Mesenchymal stem cell (in vitro differentiated cells and primary cell): ENCODE data around the gene PRKG1.

Source experiments
- DNase-seq: peaks from one replicate; pipeline ENCODE4 v3.0.0-alpha.2; 2013
- H2AFZ ChIP-seq: one replicate; pipeline ENCODE4 v1.6.1; 2013; ENCODE audit warnings: low read depth, mild to moderate bottlenecking, control low read depth, inconsistent platforms, low read length, moderate library complexity
- H2AK5ac ChIP-seq: 2 replicates; pipeline ENCODE4 v1.6.1; 2013; ENCODE audit warnings: low read length, moderate library complexity, mild to moderate bottlenecking, inconsistent platforms; ENCODE audit not compliant: severe bottlenecking
- H2BK120ac ChIP-seq: one replicate; pipeline ENCODE4 v1.6.1; 2013; ENCODE audit warnings: low read depth, mild to moderate bottlenecking, inconsistent platforms, low read length, moderate library complexity
- H2BK12ac ChIP-seq, 2 experiments: one replicate each; pipeline ENCODE4 v1.6.1; 2013; ENCODE audit warnings: inconsistent platforms in 2 of 2, low read length in 2 of 2, mild to moderate bottlenecking in 2 of 2, moderate library complexity in 2 of 2, control low read depth in 1 of 2
- H2BK15ac ChIP-seq: one replicate; pipeline ENCODE4 v1.6.1; 2013; ENCODE audit warnings: mild to moderate bottlenecking, low read depth, inconsistent platforms; ENCODE audit not compliant: poor library complexity, severe bottlenecking
- H2BK5ac ChIP-seq: 2 replicates; pipeline ENCODE4 v1.6.1; 2013; ENCODE audit warnings: low read depth, mild to moderate bottlenecking, low read length, control low read depth, inconsistent platforms; ENCODE audit not compliant: poor library complexity, severe bottlenecking
- H3K14ac ChIP-seq, 2 experiments: one replicate each; pipeline ENCODE4 v1.6.1; 2013; ENCODE audit warnings: inconsistent platforms in 2 of 2, low read length in 2 of 2, control low read depth in 1 of 2, mild to moderate bottlenecking in 1 of 2, moderate library complexity in 1 of 2
- H3K18ac ChIP-seq, 2 experiments: one replicate each; pipeline ENCODE4 v1.6.1; 2013; ENCODE audit warnings: inconsistent platforms in 2 of 2, low read length in 2 of 2, control low read depth in 1 of 2, low read depth in 1 of 2, mild to moderate bottlenecking in 1 of 2
- H3K23ac ChIP-seq, 2 experiments: one replicate each; pipeline ENCODE4 v1.6.1; 2013; ENCODE audit warnings: inconsistent platforms in 2 of 2, low read length in 2 of 2, mild to moderate bottlenecking in 2 of 2, moderate library complexity in 2 of 2, control low read depth in 1 of 2
- H3K27ac ChIP-seq: 2 replicates; pipeline ENCODE4 v1.5.1; 2013; ENCODE audit warnings: mild to moderate bottlenecking, moderate library complexity, low read length, control low read depth, inconsistent platforms; ENCODE audit not compliant: poor library complexity, severe bottlenecking
- H3K27me3 ChIP-seq, 2 experiments: 2 replicates each; pipeline versions ENCODE4 v1.6.1 to v1.7.0; 2013; ENCODE audit warnings: low read length in 2 of 2, mild to moderate bottlenecking in 2 of 2, moderate library complexity in 2 of 2, control low read depth in 1 of 2, inconsistent platforms in 1 of 2; ENCODE audit not compliant: control insufficient read depth in 1 of 2, insufficient read depth in 1 of 2
- H3K36me3 ChIP-seq, 2 experiments: 2 replicates each; pipeline versions ENCODE4 v1.6.1 to v1.7.0; 2013; ENCODE audit warnings: low read length in 2 of 2, control low read depth in 1 of 2, inconsistent platforms in 1 of 2, low read depth in 1 of 2, mild to moderate bottlenecking in 1 of 2; ENCODE audit not compliant: insufficient read depth in 2 of 2, control insufficient read depth in 1 of 2
- H3K4ac ChIP-seq, 2 experiments: one replicate each; pipeline ENCODE4 v1.6.1; 2013; ENCODE audit warnings: inconsistent platforms in 2 of 2, low read length in 2 of 2, mild to moderate bottlenecking in 2 of 2, moderate library complexity in 2 of 2, control low read depth in 1 of 2, low read depth in 1 of 2
- H3K4me1 ChIP-seq: 2 replicates; pipeline ENCODE4 v1.6.1; 2013; ENCODE audit warnings: low read depth, low read length, control low read depth; ENCODE audit not compliant: control insufficient read depth, insufficient read depth
- H3K4me2 ChIP-seq: 2 replicates; pipeline ENCODE4 v1.6.1; 2013; ENCODE audit warnings: low read length, mild to moderate bottlenecking, inconsistent platforms; ENCODE audit not compliant: poor library complexity, severe bottlenecking
- H3K4me3 ChIP-seq, 2 experiments: 2 replicates each; pipeline versions ENCODE4 v1.5.1 to v1.7.0; 2013; ENCODE audit warnings: low read length in 2 of 2, mild to moderate bottlenecking in 2 of 2, control low read depth in 1 of 2, low read depth in 1 of 2; ENCODE audit not compliant: insufficient read depth in 1 of 2
- H3K79me1 ChIP-seq: replicated peaks from 2 replicates; pipeline ENCODE4 v1.6.1; 2013; ENCODE audit warnings: mild to moderate bottlenecking, control low read depth, low read length, inconsistent platforms; ENCODE audit not compliant: poor library complexity, severe bottlenecking
- H3K9ac ChIP-seq: 2 replicates; pipeline ENCODE4 v1.7.0; 2013; ENCODE audit warnings: mild to moderate bottlenecking, low read length, moderate library complexity
- H3K9me3 ChIP-seq: 2 replicates; pipeline ENCODE4 v1.7.0; 2013; ENCODE audit warnings: mild to moderate bottlenecking, low read length; ENCODE audit not compliant: control insufficient read depth
- H4K8ac ChIP-seq: one replicate; pipeline ENCODE4 v1.6.1; 2013; ENCODE audit warnings: inconsistent platforms, mild to moderate bottlenecking, low read length, moderate library complexity
- H4K91ac ChIP-seq: one replicate; pipeline ENCODE4 v1.6.1; 2013; ENCODE audit warnings: mild to moderate bottlenecking, low read length, inconsistent platforms
- WGBS: methylation state at CpG from one replicate; pipeline ENCODE4 v1.1.7; 2013; ENCODE audit warnings: mixed read lengths; 5-methylcytosine and 5-hydroxymethylcytosine counted together

PRKG1 gene

GRCh38 chr10:51808187-51808586 lies 733.9 kb downstream of the PRKG1 start:
- DNase-seq = no peak
- Histone ChIP-seq H3K4ac (no peak overlapping the region), H2BK12ac (no peak overlapping the region), H3K79me1 (no peaks in the 10 kb centered on the region), H3K14ac (no peak overlapping the region), H2BK5ac (no peak overlapping the region), H3K9me3 (no peaks in the 10 kb centered on the region), H2BK15ac (no peak overlapping the region), H3K9ac (no peak overlapping the region), H2BK120ac (no peak overlapping the region), H2AFZ (no peak overlapping the region), H3K4me2 (no peak overlapping the region), H4K8ac (no peak overlapping the region), H3K27me3 (no peaks in the 10 kb centered on the region), H4K91ac (no peak overlapping the region), H3K36me3 (no peaks in the 10 kb centered on the region), H3K23ac (no peak overlapping the region), H3K18ac (no peak overlapping the region), H3K4me1 (no peaks in the 10 kb centered on the region), H3K27ac (no peak overlapping the region), H2AK5ac (no peak overlapping the region), H3K4me3 (no peak overlapping the region)
- WGBS = 100% methylated on average over 3 of the region's 3 CpGs

- no peaks in the 10 kb centered on the region for H3K27me3 ChIP-seq
- no peak overlapping the region for H3K9ac ChIP-seq
- no peaks in the 10 kb centered on the region for H3K79me1 ChIP-seq
- H2BK5ac ChIP-seq = no peak overlapping the region
- no peak overlapping the region for H3K4ac ChIP-seq
- no peak overlapping the region for H3K4me3 ChIP-seq
- H2BK120ac ChIP-seq = no peak overlapping the region
- H2BK15ac ChIP-seq = no peak overlapping the region
- H3K27ac ChIP-seq = no peak overlapping the region
- H4K91ac ChIP-seq = no peak overlapping the region
- no peak overlapping the region for H2AK5ac ChIP-seq
- no peak overlapping the region for H3K23ac ChIP-seq
- DNase-seq = no peak
- no peak overlapping the region for H4K8ac ChIP-seq
- H3K14ac ChIP-seq = no peak overlapping the region
- whole genome bisulfite sequencing = 56% methylated on average over 2 of the region's 2 CpGs
- H3K4me1 ChIP-seq = no peaks in the 10 kb centered on the region
- no peak overlapping the region for H3K18ac ChIP-seq
- no peak overlapping the region for H2AFZ ChIP-seq
- H2BK12ac ChIP-seq = no peak overlapping the region
- H3K4me2 ChIP-seq = no peak overlapping the region
- no peaks in the 10 kb centered on the region for H3K36me3 ChIP-seq
- H3K9me3 ChIP-seq = no peaks in the 10 kb centered on the region
These were observed 741.4 kb downstream of the PRKG1 start for GRCh38 chr10:51815723-51816122.

GRCh38 chr10:51821045-51821444 lies 746.8 kb downstream of the PRKG1 start:
- peak; percentile 1 for DNase-seq
- Histone ChIP-seq H2AFZ (no peak overlapping the region), H3K14ac (no peak overlapping the region), H3K4me3 (no peak overlapping the region), H3K79me1 (no peaks in the 10 kb centered on the region), H3K4ac (no peak overlapping the region), H3K18ac (no peak overlapping the region), H3K36me3 (no peaks in the 10 kb centered on the region), H3K9ac (no peak overlapping the region), H3K27me3 (no peaks in the 10 kb centered on the region), H2BK5ac (no peak overlapping the region), H2BK12ac (no peak overlapping the region), H2BK120ac (no peak overlapping the region), H3K4me2 (no peak overlapping the region), H2AK5ac (no peak overlapping the region), H3K4me1 (no peaks in the 10 kb centered on the region), H3K9me3 (no peaks in the 10 kb centered on the region), H3K23ac (no peak overlapping the region), H2BK15ac (no peak overlapping the region), H3K27ac (no peak overlapping the region), H4K8ac (no peak overlapping the region), H4K91ac (no peak overlapping the region)
- WGBS = no CpG with 5 or more reads among the region's 2 CpGs

GRCh38 chr10:51821745-51822144 lies 747.5 kb downstream of the PRKG1 start:
- no peak for DNase-seq

More at GRCh38 chr10:51821745-51822144, 747.5 kb downstream of the PRKG1 start:
- no peak overlapping the region for H2BK120ac ChIP-seq
- no peak overlapping the region for H2BK12ac ChIP-seq
- H4K91ac ChIP-seq = no peak overlapping the region
- H3K14ac ChIP-seq = no peak overlapping the region
- no peak overlapping the region for H3K23ac ChIP-seq
- no peaks in the 10 kb centered on the region for H3K79me1 ChIP-seq
- no peaks in the 10 kb centered on the region for H3K27me3 ChIP-seq
- no peak overlapping the region for H2AFZ ChIP-seq
- H3K4me2 ChIP-seq = no peak overlapping the region
- no peaks in the 10 kb centered on the region for H3K9me3 ChIP-seq
- H3K36me3 ChIP-seq = no peaks in the 10 kb centered on the region
- H2BK15ac ChIP-seq = no peak overlapping the region
- no peaks in the 10 kb centered on the region for H3K4me1 ChIP-seq
- no peak overlapping the region for H3K18ac ChIP-seq
- H4K8ac ChIP-seq = no peak overlapping the region
- H3K27ac ChIP-seq = no peak overlapping the region
- no peak overlapping the region for H3K4ac ChIP-seq
- no peak overlapping the region for H3K9ac ChIP-seq
- H2AK5ac ChIP-seq = no peak overlapping the region
- no peak overlapping the region for H2BK5ac ChIP-seq
- H3K4me3 ChIP-seq = no peak overlapping the region
